ENCODE measurements around the gene ASXL2. TPM values are rescaled to one million over a fixed set of nuclear protein-coding genes. Genes with fewer than 3 reads are reported as not detected.

ASXL2 gene
- total and polyA plus RNA-seq, 2 of the 13 experiments (the other 11 are each of a cell fraction or from before 2014, with no cell fraction given) = 12.1 to 19.2 TPM

DNA sequence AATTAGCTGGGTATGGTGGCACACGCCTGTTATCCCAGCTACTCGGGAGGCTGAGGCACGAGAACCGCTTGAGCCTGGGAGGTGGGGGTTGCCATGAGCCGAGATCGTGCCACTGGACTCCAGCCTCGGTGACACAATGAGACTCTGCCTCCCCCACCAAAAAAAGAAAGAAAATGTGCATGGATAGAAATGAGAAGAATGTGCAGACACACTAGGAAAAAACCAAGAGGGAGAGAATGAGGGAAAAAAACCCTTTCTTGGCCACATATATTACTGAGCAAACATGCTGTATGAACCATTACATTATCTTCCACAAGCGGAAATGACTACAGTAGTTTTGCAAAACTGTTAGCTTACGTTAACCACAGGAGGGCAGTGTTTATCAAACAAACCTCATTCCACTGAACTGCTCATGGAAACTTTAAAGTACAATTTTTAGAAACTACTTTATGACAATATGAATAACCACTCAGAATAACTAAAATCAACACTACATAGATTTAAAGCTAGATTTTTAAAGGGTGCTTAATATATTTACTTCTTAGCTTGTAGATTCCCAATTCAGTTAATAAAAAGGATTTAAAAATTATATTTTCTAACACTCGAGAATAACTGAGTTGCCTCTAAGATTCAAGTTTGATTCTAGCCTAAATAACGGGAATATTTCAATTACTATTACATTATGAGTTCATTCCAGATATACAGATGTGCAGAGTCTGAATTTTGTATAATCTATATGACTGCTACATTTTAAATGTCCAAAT, 26.4 kb downstream of the ASXL2 start (continued):
- TF ChIP-seq, protein P1, sequence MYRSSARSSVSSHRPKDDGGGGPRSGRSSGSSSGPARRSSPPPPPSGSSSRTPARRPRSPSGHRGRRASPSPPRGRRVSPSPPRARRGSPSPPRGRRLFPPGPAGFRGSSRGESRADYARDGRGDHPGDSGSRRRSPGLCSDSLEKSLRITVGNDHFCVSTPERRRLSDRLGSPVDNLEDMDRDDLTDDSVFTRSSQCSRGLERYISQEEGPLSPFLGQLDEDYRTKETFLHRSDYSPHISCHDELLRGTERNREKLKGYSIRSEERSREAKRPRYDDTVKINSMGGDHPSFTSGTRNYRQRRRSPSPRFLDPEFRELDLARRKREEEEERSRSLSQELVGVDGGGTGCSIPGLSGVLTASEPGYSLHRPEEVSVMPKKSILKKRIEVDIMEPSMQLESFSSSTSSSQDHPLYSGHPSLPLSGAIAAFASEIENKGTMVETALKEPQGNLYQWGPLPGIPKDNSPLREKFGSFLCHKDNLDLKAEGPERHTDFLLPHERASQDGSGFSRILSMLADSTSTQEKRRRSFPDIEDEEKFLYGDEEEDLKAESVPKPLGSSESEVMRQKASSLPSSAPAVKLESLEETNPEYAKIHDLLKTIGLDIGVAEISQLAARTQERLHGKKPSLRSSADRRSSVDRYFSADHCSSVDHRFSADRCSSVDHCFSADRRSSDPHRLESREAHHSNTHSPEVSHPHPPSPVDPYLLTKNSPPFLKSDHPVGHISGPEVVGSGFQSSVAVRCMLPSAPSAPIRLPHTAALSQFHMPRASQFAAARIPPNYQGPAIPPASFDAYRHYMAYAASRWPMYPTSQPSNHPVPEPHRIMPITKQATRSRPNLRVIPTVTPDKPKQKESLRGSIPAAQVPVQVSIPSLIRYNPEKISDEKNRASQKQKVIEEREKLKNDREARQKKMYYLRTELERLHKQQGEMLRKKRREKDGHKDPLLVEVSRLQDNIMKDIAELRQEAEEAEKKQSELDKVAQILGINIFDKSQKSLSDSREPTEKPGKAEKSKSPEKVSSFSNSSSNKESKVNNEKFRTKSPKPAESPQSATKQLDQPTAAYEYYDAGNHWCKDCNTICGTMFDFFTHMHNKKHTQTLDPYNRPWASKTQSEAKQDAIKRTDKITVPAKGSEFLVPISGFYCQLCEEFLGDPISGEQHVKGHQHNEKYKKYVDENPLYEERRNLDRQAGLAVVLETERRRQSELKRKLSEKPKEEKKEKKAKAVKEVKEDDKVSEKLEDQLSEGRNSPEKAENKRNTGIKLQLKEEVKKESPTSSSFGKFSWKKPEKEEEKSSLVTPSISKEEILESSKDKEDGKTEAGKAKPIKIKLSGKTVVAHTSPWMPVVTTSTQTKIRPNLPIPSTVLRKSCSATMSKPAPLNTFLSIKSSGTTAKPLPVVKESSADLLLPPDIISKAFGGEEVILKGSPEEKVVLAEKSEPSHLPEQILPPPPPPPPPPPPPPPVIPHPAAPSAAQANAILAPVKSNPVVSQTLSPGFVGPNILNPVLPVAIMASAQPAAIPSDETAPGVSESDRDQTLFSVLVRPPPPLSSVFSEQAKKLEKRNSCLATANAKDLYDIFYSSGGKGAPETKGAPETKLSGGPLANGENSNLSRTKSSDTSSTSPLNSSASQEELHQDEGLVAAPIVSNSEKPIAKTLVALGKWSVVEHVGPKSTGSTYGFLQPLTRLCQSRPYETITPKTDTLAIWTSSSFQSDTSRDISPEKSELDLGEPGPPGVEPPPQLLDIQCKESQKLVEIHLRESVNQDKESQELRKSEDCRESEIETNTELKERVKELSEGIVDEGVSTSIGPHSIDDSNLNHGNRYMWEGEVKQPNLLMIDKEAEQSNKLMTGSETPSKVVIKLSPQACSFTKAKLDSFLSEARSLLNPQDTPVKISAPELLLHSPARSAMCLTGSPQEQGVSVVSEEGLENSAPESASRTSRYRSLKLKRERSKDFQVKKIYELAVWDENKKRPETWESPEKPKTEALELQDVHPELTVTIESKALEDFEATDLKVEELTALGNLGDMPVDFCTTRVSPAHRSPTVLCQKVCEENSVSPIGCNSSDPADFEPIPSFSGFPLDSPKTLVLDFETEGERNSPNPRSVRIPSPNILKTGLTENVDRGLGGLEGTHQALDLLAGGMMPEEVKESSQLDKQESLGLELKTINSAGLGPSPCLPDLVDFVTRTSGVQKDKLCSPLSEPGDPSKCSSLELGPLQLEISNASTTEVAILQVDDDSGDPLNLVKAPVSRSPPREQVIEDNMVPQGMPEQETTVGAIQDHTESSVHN (CRISPR knock-in tag; IDR thresholded peaks at IDR 0.05) = no peak
- no peak for TF ChIP-seq KDM5B (CRISPR knock-in tag; IDR thresholded peaks at IDR 0.05; ENCODE audit: borderline replicate concordance)
- TF ChIP-seq ZNF446 (CRISPR knock-in tag; IDR thresholded peaks at IDR 0.05) = no peak
- TF ChIP-seq RXRB (CRISPR knock-in tag; IDR thresholded peaks at IDR 0.05; ENCODE audit: borderline replicate concordance) = peak; percentile 63; the same call in 1 of the 2 replicates
- TF ChIP-seq, protein P2, sequence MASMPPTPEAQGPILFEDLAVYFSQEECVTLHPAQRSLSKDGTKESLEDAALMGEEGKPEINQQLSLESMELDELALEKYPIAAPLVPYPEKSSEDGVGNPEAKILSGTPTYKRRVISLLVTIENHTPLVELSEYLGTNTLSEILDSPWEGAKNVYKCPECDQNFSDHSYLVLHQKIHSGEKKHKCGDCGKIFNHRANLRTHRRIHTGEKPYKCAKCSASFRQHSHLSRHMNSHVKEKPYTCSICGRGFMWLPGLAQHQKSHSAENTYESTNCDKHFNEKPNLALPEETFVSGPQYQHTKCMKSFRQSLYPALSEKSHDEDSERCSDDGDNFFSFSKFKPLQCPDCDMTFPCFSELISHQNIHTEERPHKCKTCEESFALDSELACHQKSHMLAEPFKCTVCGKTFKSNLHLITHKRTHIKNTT (CRISPR knock-in tag; IDR thresholded peaks at IDR 0.05) = no peak
- no peak for TF ChIP-seq SIN3B (IDR thresholded peaks at IDR 0.05; ENCODE audit: low read length)
- TF ChIP-seq ZNF530 (CRISPR knock-in tag; IDR thresholded peaks at IDR 0.05; ENCODE audit: low read depth) = no peak
- no peak for TF ChIP-seq FOXM1 (CRISPR knock-in tag; IDR thresholded peaks at IDR 0.05)
- TF ChIP-seq, protein P3, sequence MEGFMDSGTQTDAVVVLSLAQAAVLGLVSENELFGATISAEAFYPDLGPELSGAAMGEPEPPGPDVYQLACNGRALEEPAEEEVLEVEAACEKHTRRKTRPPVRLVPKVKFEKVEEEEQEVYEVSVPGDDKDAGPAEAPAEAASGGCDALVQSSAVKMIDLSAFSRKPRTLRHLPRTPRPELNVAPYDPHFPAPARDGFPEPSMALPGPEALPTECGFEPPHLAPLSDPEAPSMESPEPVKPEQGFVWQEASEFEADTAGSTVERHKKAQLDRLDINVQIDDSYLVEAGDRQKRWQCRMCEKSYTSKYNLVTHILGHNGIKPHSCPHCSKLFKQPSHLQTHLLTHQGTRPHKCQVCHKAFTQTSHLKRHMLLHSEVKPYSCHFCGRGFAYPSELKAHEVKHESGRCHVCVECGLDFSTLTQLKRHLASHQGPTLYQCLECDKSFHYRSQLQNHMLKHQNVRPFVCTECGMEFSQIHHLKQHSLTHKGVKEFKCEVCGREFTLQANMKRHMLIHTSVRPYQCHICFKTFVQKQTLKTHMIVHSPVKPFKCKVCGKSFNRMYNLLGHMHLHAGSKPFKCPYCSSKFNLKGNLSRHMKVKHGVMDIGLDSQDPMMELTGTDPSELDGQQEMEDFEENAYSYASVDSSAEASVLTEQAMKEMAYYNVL (CRISPR knock-in tag; IDR thresholded peaks at IDR 0.05; ENCODE audit: borderline replicate concordance) = no peak
- peak; percentile 84 for TF ChIP-seq ERF (CRISPR knock-in tag; IDR thresholded peaks at IDR 0.05)
- no peak for TF ChIP-seq RFX3 (CRISPR knock-in tag; IDR thresholded peaks at IDR 0.05)
- TF ChIP-seq, protein P4, sequence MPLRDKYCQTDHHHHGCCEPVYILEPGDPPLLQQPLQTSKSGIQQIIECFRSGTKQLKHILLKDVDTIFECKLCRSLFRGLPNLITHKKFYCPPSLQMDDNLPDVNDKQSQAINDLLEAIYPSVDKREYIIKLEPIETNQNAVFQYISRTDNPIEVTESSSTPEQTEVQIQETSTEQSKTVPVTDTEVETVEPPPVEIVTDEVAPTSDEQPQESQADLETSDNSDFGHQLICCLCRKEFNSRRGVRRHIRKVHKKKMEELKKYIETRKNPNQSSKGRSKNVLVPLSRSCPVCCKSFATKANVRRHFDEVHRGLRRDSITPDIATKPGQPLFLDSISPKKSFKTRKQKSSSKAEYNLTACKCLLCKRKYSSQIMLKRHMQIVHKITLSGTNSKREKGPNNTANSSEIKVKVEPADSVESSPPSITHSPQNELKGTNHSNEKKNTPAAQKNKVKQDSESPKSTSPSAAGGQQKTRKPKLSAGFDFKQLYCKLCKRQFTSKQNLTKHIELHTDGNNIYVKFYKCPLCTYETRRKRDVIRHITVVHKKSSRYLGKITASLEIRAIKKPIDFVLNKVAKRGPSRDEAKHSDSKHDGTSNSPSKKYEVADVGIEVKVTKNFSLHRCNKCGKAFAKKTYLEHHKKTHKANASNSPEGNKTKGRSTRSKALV (CRISPR knock-in tag; IDR thresholded peaks at IDR 0.05) = no peak
- peak; percentile 46; the same call in 1 of the 2 replicates for TF ChIP-seq GABPB1 (CRISPR knock-in tag; IDR thresholded peaks at IDR 0.05)
- TF ChIP-seq, protein P5, sequence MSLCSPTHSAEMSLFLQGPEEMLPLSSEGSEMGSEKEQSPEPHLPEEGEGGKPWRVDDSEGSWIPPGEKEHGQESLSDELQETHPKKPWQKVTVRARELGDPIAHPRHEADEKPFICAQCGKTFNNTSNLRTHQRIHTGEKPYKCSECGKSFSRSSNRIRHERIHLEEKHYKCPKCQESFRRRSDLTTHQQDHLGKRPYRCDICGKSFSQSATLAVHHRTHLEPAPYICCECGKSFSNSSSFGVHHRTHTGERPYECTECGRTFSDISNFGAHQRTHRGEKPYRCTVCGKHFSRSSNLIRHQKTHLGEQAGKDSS (CRISPR knock-in tag; IDR thresholded peaks at IDR 0.05; ENCODE audit: borderline replicate concordance, low read depth) = no peak
